Endometrium (tissue), 2 donors: ENCODE results near the gene TPD52L1.
"Not testable (repeated sequence)": the region's sequence is repeated elsewhere in the genome, so short reads cannot be mapped to it uniquely, and the experiment has no call there.

ENCODE experiments used
- FAIRE-seq: peaks from 2 replicates; lab custom pipeline; 2012; peaks lifted over from hg19 to GRCh38; lab: Jason Lieb, UNC
- donor health status: control.
- donor health status: control.

The TPD52L1 gene

DNA sequence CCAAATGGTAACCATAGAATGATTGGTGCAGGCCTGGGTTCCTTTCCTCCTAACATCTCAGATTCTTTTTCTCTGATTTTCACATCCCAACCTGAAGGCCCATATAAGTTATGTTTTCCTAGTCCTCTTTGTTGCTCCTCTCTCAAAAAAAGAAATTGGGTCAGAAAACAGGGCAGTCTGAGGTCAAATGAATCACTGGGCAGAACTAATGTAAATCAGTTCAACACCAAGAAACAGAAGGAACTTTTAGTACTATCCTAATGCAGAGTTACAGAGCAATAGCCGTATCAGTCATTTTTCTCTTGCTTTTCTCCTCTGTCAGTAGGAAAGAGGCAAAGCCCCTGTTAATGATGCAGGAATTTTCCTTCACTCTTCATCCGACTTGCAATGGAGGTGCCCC, 11.0 kb upstream of the TPD52L1 start:
- no peak for FAIRE-seq

DNA sequence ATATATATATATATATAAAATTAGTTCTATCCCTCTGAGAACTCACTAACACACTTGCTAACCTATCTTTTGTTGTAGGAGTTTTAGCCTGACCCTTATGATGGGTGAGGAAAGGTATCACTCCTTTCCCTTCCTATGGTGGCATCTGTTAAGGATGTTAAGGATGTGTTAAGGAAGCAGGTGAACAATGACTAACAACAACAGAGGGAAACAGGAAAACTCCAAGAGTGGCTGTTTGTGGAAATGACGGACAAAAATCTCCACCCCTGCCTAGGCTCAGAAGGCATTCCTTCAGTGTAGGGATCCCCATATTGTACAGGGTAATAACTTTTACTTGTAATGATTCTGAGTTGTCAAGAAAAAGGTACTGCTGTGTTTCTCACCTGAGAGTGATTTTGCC, 8.8 kb upstream of the TPD52L1 start:
- FAIRE-seq, result no peak

- FAIRE-seq, result no peak
Measured at GRCh38 chr6:125149256-125150144, 4.1 kb upstream of the TPD52L1 start.

DNA sequence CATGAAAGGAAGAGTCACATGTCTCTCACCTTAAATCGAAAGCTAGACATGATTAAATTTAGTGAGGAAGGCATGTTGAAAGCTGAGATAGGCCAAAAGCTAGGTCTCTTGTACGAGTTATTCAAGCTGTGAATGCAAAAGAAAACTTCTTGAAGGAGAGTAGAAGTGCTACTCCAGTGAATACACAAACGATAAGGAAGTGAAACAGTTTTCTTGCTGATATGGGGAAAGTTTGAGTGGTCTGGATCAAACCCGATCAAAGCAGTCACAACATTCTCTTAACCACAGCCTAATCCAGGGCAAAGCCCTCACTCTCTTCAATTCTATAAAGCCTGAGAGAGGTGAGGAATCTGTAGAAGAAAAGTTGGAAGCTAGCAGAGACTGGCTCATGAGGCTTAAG, 1.9 kb upstream of the TPD52L1 start:
- FAIRE-seq, result no peak

DNA sequence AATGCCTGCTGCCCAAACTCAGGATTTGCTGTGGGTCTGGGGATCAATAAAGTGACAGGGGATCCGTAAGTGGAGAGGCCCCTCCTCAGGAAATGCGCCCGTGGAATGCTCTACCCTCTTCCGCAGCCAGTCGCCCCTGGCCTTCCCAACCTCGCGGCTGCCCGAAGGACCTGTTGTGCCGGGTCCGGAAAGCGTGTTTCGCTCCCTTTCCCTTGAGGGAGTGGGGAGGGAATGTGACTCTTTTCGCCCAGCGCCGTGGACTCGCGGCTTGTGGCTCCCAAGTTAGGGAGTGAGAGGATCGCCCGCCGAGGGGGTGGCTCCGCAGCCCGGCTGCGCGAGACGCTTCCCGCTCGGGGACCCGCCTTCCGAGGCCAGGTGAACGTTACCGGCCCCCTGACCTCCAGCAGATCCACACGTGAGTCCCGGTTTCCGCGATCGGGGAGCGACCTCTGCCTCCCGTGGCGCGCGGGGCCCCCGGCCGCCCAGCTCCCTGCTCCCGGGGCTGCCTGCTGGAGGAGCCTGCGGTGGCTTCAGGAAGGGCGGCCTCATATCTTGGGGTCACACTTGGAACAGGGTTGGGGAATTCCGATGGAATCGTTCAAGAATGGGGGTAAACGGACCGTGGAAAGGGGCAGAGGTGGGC, 666 bp downstream of the TPD52L1 start:
- FAIRE-seq, result no peak

- no peak for FAIRE-seq
Measured at GRCh38 chr6:125154761-125155135, 1.2 kb downstream of the TPD52L1 start.

GRCh38 chr6:125155344-125155743, 1.8 kb downstream of the TPD52L1 start:
- FAIRE-seq, result no peak

DNA sequence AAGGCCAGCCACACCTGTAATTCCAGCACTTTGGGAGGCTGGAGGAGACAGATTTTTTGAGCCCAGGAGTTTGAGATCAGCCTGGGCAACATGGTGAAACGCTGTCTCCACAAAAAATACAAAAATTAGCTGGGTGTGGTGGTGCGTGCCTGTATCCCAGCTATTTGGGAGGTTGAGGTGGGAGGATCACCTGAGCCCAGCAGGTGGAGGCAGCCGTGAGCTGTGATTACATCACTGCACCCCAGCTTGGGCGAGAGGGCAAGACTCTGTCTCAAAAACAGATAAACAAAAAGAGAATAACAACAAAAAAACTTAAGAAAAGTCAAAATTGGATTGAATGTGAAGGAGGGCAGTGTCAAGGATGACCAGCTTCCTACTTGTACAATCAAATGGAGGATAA, 2.9 kb downstream of the TPD52L1 start:
- no peak for FAIRE-seq

DNA sequence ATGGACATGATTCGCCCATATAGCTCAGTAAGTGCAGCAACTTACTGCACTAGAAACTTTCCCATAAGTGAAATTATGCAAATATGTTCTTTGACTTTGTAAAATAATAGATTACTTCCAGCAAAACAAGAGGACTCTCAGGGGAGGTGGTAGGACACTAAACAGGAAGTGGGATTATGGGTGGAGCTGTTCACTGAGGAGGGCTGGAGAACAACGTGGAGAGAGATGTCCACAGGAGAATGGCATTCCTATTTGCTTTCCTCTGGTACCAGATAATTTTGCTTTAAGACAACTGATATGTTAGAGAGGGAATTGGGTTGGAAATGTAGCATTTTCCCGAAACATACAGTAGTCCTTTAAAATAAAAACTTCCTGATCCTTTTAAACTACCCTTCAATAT, 3.7 kb downstream of the TPD52L1 start:
- no peak for FAIRE-seq

DNA sequence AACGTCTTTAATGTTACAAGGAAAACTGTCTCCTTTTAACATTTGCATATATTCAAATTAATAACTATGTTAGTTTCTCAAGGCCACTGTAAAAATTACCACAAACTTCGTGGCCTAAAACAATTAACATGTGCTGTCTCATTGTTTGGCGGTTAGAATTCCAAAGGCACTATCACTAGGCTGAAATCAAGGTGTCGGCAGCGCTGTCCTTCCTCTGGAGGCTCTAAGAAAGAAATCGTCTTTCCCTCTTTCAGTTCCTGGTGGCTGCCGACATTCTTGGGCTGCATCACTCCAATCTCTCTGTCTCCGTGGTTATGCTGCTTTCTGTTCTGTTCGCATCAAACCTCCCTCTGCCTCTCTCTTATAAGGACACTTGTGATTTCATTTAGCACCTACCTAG, 4.2 kb downstream of the TPD52L1 start:
- no peak for FAIRE-seq

GRCh38 chr6:125163339-125163738, 9.8 kb downstream of the TPD52L1 start:
- not testable (repeated sequence) for FAIRE-seq

DNA sequence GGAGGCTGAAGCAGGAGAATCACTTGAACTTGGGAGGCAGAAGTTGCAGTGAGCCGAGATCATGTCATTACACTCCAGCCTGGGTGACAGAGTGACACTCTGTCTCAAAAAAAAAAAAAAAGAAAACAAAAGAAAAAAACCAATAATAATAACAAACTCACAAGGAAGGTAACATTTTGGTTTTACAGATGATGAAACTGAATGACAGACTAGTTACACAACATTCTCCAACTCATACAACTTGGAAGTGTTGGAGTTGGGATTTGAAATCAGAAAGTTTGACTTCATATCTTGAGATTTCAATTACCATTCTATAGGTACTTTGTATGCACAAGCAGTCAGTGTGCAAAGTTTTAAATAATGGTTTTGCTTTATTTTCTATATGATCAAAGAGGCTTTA, 10.2 kb downstream of the TPD52L1 start:
- FAIRE-seq, result no peak

DNA sequence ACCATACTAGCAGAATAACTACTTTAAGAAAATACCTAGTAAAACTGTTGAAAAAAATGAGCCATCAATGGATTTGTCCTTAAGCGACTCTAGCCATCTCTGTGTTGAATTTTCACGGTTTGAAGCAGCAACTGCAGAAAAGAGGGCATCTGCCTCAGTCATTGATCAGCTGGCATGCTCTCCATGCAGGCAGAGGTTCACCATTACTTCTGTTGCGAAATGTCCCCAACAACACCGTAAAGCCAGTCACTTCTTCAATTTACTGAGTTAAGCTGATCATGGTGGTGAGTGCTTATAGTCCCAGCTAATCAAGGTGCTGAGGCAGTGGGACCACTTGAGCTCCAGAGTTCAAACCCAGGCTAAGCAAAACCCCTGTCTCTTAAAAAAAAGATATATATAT, 11.1 kb downstream of the TPD52L1 start:
- FAIRE-seq, result no peak

- no peak for FAIRE-seq
Measured at GRCh38 chr6:125165256-125165655, 11.7 kb downstream of the TPD52L1 start.

DNA sequence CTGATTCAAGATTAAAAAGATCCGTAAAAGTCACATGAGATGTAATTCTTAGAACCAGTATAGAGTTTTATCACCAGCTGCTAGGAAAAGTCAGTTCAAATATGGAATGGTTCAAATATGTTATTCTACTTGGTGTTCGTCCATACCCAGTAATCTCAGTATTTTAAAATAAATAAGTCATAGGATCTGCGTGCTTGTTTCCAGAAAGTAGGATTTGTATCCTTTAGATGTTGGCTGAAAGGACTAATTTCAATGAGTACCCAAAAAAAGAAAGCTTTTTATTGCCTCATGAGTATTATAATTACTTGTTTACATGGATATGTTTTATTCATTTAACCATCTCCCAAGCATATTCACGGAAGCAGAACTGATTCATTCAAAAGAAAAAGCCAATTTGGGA, 12.2 kb downstream of the TPD52L1 start:
- FAIRE-seq, result no peak

GRCh38 chr6:125166711-125167110, 13.1 kb downstream of the TPD52L1 start:
- no peak for FAIRE-seq

GRCh38 chr6:125167579-125167978, 14.0 kb downstream of the TPD52L1 start:
- no peak for FAIRE-seq

DNA sequence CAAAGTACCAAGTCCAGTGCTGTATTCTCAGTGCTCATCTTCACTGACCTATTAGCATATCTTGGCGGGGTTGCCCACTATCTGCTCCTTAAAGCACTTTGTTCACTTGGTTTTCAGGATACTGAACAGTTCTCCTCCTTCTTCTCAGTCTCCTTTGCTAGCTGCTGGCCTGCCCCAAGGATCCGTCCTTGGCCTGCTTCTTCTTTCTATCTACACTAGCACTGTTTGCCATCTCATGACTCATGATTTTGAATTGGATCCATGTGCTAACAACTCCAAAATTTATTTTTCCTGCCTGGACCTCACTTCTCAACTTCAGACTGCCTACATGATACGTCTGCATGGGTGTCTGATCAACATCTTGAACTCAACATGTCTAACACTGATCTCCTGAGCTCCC, 15.5 kb downstream of the TPD52L1 start:
- FAIRE-seq, result no peak

DNA sequence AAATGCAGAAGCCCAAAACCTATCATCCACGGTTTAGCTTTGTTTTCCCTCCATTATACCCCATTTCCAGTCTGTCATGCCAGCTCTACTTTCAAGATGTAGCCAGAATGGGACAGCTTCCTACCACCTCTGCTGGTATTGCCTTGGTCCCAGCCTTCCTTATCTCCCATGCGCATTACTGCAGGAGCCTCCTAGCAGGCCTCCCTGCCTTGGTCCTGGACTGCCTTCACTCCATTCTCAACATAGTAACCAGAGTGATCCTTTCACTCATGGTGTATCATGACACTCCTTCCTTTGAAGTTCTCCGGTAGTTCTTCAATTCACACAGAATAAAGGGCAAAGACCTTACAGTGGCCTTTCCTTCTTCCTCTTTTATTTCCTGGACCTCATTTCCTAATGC, 15.9 kb downstream of the TPD52L1 start:
- FAIRE-seq, result no peak

- no peak for FAIRE-seq
Measured at GRCh38 chr6:125170376-125170775, 16.8 kb downstream of the TPD52L1 start.

- FAIRE-seq, result no peak
Measured at GRCh38 chr6:125173341-125174095, 19.9 kb downstream of the TPD52L1 start.

DNA sequence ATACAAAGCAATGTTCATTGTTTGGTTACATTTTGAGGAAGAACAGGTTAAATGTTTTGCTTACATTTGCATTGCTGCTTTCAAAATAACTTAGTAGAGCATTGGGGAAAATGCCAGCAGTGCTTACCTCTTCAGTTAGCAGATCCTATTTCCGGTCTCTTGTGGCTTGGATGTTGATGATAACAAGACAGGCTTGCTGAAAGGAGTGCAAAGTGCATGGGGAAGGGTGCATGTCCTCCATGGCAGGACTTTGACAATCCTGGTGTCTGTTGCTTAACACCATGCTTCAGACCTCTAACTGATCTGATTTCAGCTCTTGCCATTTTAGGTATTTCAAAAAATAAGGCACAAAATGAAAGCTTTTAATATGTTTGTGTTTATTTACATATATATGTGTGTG, 21.1 kb downstream of the TPD52L1 start:
- no peak for FAIRE-seq

DNA sequence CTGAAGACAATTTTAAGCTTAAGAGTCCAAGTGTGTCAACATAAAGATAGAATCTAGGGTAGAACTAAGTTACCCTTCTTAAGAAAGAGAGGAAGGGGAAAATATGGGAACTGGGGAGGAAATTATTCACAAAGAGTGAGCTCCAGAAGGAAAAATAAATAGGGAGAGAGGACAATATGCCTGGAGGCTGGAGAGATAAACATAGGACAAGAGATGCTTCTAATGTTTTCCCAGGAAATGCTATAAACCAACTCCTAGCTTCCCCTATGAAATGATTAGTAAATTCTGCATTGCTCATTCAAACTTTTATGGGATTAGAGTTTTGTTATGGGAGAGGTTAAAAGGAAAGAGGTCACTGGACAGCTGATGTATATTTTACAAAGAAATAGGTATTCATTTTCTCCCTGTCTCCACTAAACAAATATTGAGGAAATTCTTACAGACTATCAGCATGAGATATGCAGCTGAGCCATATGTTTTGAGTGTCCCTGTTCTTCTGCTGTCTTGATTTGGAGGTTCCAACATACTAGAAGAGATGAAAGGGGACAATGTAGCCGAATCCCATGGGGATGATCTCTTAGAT, 22.0 kb downstream of the TPD52L1 start:
- FAIRE-seq, result no peak
